H9 (cell line): ENCODE measurements around the gene SUPT6H. TPM values are rescaled to one million over a fixed set of nuclear protein-coding genes. Genes with fewer than 3 reads are reported as not detected.

ENCODE experiments used
- DNase-seq: peaks from one replicate; pipeline ENCODE4 v3.0.0-alpha.2; 2017
- H2AFZ ChIP-seq: one replicate; pipeline ENCODE4 v1.6.1; 2013; ENCODE audit warnings: mild to moderate bottlenecking, low read length, control low read depth, moderate library complexity
- H2AK5ac ChIP-seq: 2 replicates; pipeline ENCODE4 v1.6.1; 2013; ENCODE audit warnings: low read length, control low read depth, mixed read lengths; ENCODE audit not compliant: insufficient read length
- H2BK120ac ChIP-seq: one replicate; pipeline ENCODE4 v1.6.1; 2013; ENCODE audit warnings: low read depth, mild to moderate bottlenecking, low read length, control low read depth, inconsistent platforms; ENCODE audit not compliant: poor library complexity, severe bottlenecking
- H2BK12ac ChIP-seq: 2 replicates; pipeline ENCODE4 v1.6.1; 2013; ENCODE audit warnings: low read length, control low read depth, mixed read lengths, low read depth; ENCODE audit not compliant: insufficient read length
- H2BK15ac ChIP-seq: 2 replicates; pipeline ENCODE4 v1.6.1; 2013; ENCODE audit warnings: low read depth, low read length, control low read depth
- H2BK20ac ChIP-seq: one replicate; pipeline ENCODE4 v1.6.1; 2013; ENCODE audit warnings: low read depth, mild to moderate bottlenecking, low read length, control low read depth, inconsistent platforms; ENCODE audit not compliant: poor library complexity, severe bottlenecking
- H2BK5ac ChIP-seq: 2 replicates; pipeline ENCODE4 v1.6.1; 2013; ENCODE audit warnings: low read length, control low read depth, mixed read lengths; ENCODE audit not compliant: insufficient read length
- H3K14ac ChIP-seq: 2 replicates; pipeline ENCODE4 v1.6.1; 2013; ENCODE audit warnings: low read length, control low read depth; ENCODE audit not compliant: insufficient read depth
- H3K18ac ChIP-seq: 2 replicates; pipeline ENCODE4 v1.6.1; 2013; ENCODE audit warnings: low read depth, mild to moderate bottlenecking, mixed read lengths, low read length, control low read depth; ENCODE audit not compliant: insufficient read length
- H3K23ac ChIP-seq: 2 replicates; pipeline ENCODE4 v1.6.1; 2013; ENCODE audit warnings: low read length, control low read depth, mixed read lengths, low read depth; ENCODE audit not compliant: insufficient read length
- H3K23me2 ChIP-seq: 2 replicates; pipeline ENCODE4 v1.6.1; 2013; ENCODE audit warnings: low read depth, mild to moderate bottlenecking, mixed read lengths, low read length, control low read depth; ENCODE audit not compliant: insufficient read length, poor library complexity, severe bottlenecking
- H3K27ac ChIP-seq: 2 replicates; pipeline ENCODE4 v1.5.1; 2013; ENCODE audit warnings: low read length, control low read depth, mixed read lengths, low read depth; ENCODE audit not compliant: insufficient read length
- H3K27me3 ChIP-seq: 2 replicates; pipeline ENCODE4 v1.6.1; 2013; ENCODE audit warnings: low read length, control low read depth, inconsistent platforms; ENCODE audit not compliant: insufficient read depth
- H3K4ac ChIP-seq: 2 replicates; pipeline ENCODE4 v1.6.1; 2013; ENCODE audit warnings: low read depth, mild to moderate bottlenecking, control low read depth, inconsistent platforms, low read length, moderate library complexity
- H3K4me1 ChIP-seq: 2 replicates; pipeline ENCODE4 v1.6.1; 2013; ENCODE audit warnings: low read length, control low read depth, inconsistent platforms; ENCODE audit not compliant: insufficient read depth
- H3K4me2 ChIP-seq: 2 replicates; pipeline ENCODE4 v1.6.1; 2013; ENCODE audit warnings: low read length, control low read depth, mixed read lengths; ENCODE audit not compliant: insufficient read length, insufficient read depth
- H3K56ac ChIP-seq: 2 replicates; pipeline ENCODE4 v1.6.1; 2013; ENCODE audit warnings: low read depth, mild to moderate bottlenecking, mixed read lengths, low read length, control low read depth; ENCODE audit not compliant: insufficient read length
- H3K79me1 ChIP-seq: 2 replicates; pipeline ENCODE4 v1.6.1; 2013; ENCODE audit warnings: low read depth, mild to moderate bottlenecking, moderate library complexity, low read length, control low read depth, inconsistent platforms; ENCODE audit not compliant: insufficient read depth, poor library complexity, severe bottlenecking
- H3K79me2 ChIP-seq: 2 replicates; pipeline ENCODE4 v1.6.1; 2013; ENCODE audit warnings: low read length, control low read depth, inconsistent platforms; ENCODE audit not compliant: insufficient read depth
- H3K9ac ChIP-seq: 2 replicates; pipeline ENCODE4 v1.6.1; 2013; ENCODE audit warnings: low read length, control low read depth, mixed read lengths; ENCODE audit not compliant: insufficient read length; ENCODE audit errors: extremely low read depth
- H3K9me3 ChIP-seq: one replicate; pipeline ENCODE4 v1.6.1; 2013; ENCODE audit warnings: low read depth, low read length, inconsistent platforms; ENCODE audit not compliant: control insufficient read depth
- H3T11ph ChIP-seq: one replicate; pipeline ENCODE4 v1.6.1; 2013; ENCODE audit warnings: mild to moderate bottlenecking, low read length, control low read depth, inconsistent platforms
- H4K20me1 ChIP-seq: one replicate; pipeline ENCODE4 v1.6.1; 2013; ENCODE audit not compliant: control insufficient read depth, insufficient read length, insufficient read depth
- H4K5ac ChIP-seq: 2 replicates; pipeline ENCODE4 v1.6.1; 2013; ENCODE audit warnings: low read depth, mild to moderate bottlenecking, mixed read lengths, low read length, control low read depth; ENCODE audit not compliant: insufficient read length
- H4K8ac ChIP-seq: replicated peaks from 2 replicates; pipeline ENCODE4 v1.6.1; 2013; ENCODE audit warnings: low read length, control low read depth, mixed read lengths, low read depth; ENCODE audit not compliant: insufficient read length
- H4K91ac ChIP-seq: 2 replicates; pipeline ENCODE4 v1.6.1; 2013; ENCODE audit warnings: low read depth, mild to moderate bottlenecking, moderate library complexity, mixed read lengths, low read length, control low read depth; ENCODE audit not compliant: insufficient read length
- H3K27ac Mint-ChIP-seq, 3 experiments: 2 replicates in 2 of 3; 3 replicates in 1 of 3; pipeline ENCODE4 v1.8.0; 2020 to 2021; ENCODE audit warnings: mixed read lengths in 3 of 3, mild to moderate bottlenecking in 1 of 3, moderate library complexity in 1 of 3
- H3K27me3 Mint-ChIP-seq: 2 replicates; pipeline ENCODE4 v1.8.0; 2021; ENCODE audit warnings: low read depth, mild to moderate bottlenecking, moderate library complexity, mixed read lengths
- H3K36me3 Mint-ChIP-seq, 3 experiments: 2 replicates in 2 of 3; 3 replicates in 1 of 3; pipeline ENCODE4 v1.8.0; 2020 to 2021; ENCODE audit warnings: low read depth in 3 of 3, mixed read lengths in 3 of 3; ENCODE audit not compliant: insufficient read depth in 1 of 3
- H3K4me1 Mint-ChIP-seq, 2 experiments: 2 replicates each; pipeline ENCODE4 v1.8.0; 2020; ENCODE audit warnings: mixed read lengths in 2 of 2
- H3K4me3 Mint-ChIP-seq, 2 experiments: 2 replicates in 1 of 2; 3 replicates in 1 of 2; pipeline ENCODE4 v1.8.0; 2020 to 2021; ENCODE audit warnings: mild to moderate bottlenecking in 2 of 2, mixed read lengths in 2 of 2, moderate library complexity in 1 of 2
- H3K9me3 Mint-ChIP-seq, 2 experiments: 2 replicates in 1 of 2; 3 replicates in 1 of 2; pipeline ENCODE4 v1.8.0; 2020; ENCODE audit warnings: mild to moderate bottlenecking in 2 of 2, mixed read lengths in 2 of 2, moderate library complexity in 1 of 2
- CTCF ChIP-seq: fragments of 200-600 bp; sonication (generic); conservative IDR thresholded peaks from 3 replicates; pipeline ENCODE4 v1.8.0; 2021; ENCODE audit warnings: antibody characterized with exemption, mild to moderate bottlenecking
- WGBS: extraction: QIAGEN DNeasy Blood & Tissue Kit; methylation state at CpG from one replicate; pipeline ENCODE4 v1.1.7; 2013; ENCODE audit warnings: missing lambda C conversion rate, low lambda C conversion rate, mixed read lengths; ENCODE audit not compliant: insufficient read length; ENCODE audit errors: extremely low coverage; 5-methylcytosine and 5-hydroxymethylcytosine counted together
- total RNA-seq: library from RNA; stranded (reverse); gene quantifications from 2 replicates; pipeline ENCODE4 v1.2.1, GENCODE V29; 2021

The SUPT6H gene
- total RNA-seq, 1 experiment from 2014 or later = 85.8 TPM

- Histone ChIP-seq H2BK120ac (no peak overlapping the region), H4K8ac (no peak overlapping the region), H3K18ac (no peak overlapping the region), H3K14ac (no peak overlapping the region), H3K4me2 (no peak overlapping the region), H3K4me1 (no peaks in the 10 kb centered on the region), H4K20me1 (no peaks in the 10 kb centered on the region), H3K23ac (no peak overlapping the region), H3K9ac (no peak overlapping the region), H3T11ph (no peak overlapping the region), H3K4ac (no peak overlapping the region), H2BK5ac (no peak overlapping the region), H3K56ac (no peak overlapping the region), H2AK5ac (no peak overlapping the region), H2BK12ac (no peak overlapping the region), H2BK15ac (no peak overlapping the region), H3K79me1 (no peaks in the 10 kb centered on the region), H3K27ac (no peak overlapping the region), H2AFZ (no peak overlapping the region), H2BK20ac (no peak overlapping the region), H3K27me3 (no peaks in the 10 kb centered on the region), H3K23me2 (no peaks in the 10 kb centered on the region), H3K79me2 (no peaks in the 10 kb centered on the region), H4K91ac (no peak overlapping the region), H3K9me3 (no peaks in the 10 kb centered on the region), H4K5ac (no peak overlapping the region)
- no peak for DNase-seq
- WGBS = no CpG with 5 or more reads among the region's 3 CpGs
- no peak overlapping the region for H3K27ac Mint-ChIP-seq
- no peak overlapping the region for H3K4me3 Mint-ChIP-seq
- H3K36me3 Mint-ChIP-seq = peaks cover 50 to 92% (median 86%) of the 10 kb centered on the region in 3 experiments; a peak in 6 of 7 replicates
- H3K27me3 Mint-ChIP-seq = no peaks in the 10 kb centered on the region
- TF ChIP-seq CTCF = no peak
- no peaks in the 10 kb centered on the region for H3K9me3 Mint-ChIP-seq
- no peaks in the 10 kb centered on the region for H3K4me1 Mint-ChIP-seq
Measured at GRCh38 chr17:28622186-28622585, 39.8 kb upstream of the SUPT6H start.
